IgD-negative memory B cell (primary cell): ENCODE results near the gene KCNH2. TPM values are rescaled to one million over a fixed set of nuclear protein-coding genes. Genes with fewer than 3 reads are reported as not detected.

Experiments used
- H3K27ac Mint-ChIP-seq, 3 donors: one replicate each; pipeline ENCODE4 v1.8.0; 2020 to 2022; ENCODE audit warnings: mild to moderate bottlenecking in 3 of 3, mixed read lengths in 3 of 3, moderate library complexity in 1 of 3
- H3K27me3 Mint-ChIP-seq: one replicate; pipeline ENCODE4 v1.8.0; 2021; ENCODE audit warnings: mixed read lengths
- H3K36me3 Mint-ChIP-seq: one replicate; pipeline ENCODE4 v1.8.0; 2020; ENCODE audit warnings: mild to moderate bottlenecking, mixed read lengths
- H3K4me1 Mint-ChIP-seq, 3 donors: one replicate each; pipeline ENCODE4 v1.8.0; 2020 to 2022; ENCODE audit warnings: mixed read lengths in 3 of 3, mild to moderate bottlenecking in 1 of 3
- H3K4me3 Mint-ChIP-seq, 4 donors: one replicate each; pipeline ENCODE4 v1.8.0; 2020 to 2022; ENCODE audit warnings: mild to moderate bottlenecking in 4 of 4, mixed read lengths in 4 of 4, moderate library complexity in 3 of 4
- H3K9me3 Mint-ChIP-seq, 3 donors: one replicate each; pipeline ENCODE4 v1.8.0; 2020 to 2021; ENCODE audit warnings: mixed read lengths in 3 of 3, mild to moderate bottlenecking in 1 of 3
- polyA plus RNA-seq: library from polyadenylated mRNA; unstranded; fragments of 300-500 nt; fragmentation: Illumina TruSeq; gene quantifications from one replicate; pipeline ENCODE4 v1.2.3, GENCODE V29; 2021

The KCNH2 gene
- polyA plus RNA-seq, 1 donor from 2014 or later: 2.5 TPM

DNA sequence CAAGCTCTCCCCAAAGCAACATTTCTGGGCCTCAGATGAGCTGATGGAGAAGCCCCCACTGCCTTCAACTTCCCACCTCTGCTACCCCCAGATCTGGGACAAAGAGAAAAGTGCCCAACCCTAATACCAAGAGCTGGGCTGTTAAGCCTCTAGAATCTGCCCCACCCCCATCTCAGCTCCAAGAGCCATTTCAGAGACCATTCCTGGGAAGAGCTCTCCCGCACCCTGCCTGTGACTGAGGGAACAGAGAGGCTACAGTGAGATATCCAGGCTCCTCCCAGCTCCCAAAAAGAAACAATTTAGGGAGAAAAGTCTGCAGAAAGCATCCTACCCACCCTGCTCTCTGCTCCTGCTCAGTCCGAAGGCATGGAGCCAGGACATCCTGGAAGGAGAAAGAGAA is 2.5 kb upstream of the KCNH2 start:
- H3K27me3 Mint-ChIP-seq: peaks cover 40% of the 10 kb centered on the region
- peaks cover 0 to 1% (median 0%) of the 10 kb centered on the region in 3 donors for H3K9me3 Mint-ChIP-seq
- H3K27ac Mint-ChIP-seq: no peak overlapping the region
- peaks cover 7 to 11% (median 10%) of the 10 kb centered on the region in 3 donors for H3K4me1 Mint-ChIP-seq
- H3K36me3 Mint-ChIP-seq: no peaks in the 10 kb centered on the region
- no peak overlapping the region for H3K4me3 Mint-ChIP-seq

DNA sequence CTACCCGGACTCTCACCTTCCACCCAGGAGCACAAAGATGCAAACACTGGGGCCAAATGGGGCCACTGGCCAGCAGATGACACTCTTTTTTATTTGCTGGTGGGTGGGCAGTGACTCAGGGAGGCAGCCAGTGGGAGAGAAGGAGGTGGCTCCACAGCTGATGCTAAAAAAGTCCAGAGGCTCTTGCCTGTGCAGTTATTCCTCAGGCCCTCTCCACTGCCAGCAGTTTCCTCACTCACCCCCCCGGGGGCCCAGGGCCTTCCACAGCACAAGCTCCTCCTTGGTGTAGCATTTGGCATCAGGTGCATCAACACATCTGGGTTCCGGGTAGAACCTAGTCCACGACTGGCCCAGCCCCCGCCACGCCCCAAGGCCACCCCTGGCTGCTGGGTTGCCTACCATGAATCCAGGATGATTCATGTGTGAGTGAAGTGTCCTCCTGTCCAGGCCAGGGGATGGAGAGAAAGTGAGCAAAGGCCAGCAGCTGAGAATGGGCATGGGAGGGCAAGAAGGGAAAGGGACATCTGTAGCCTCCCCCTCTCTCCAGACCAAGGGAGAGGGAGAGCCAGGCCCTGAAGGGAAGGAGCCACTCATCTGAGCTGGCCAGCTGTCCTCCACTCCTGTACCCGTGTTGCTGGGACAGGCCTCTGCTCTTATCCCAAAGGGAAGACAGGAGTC is 1.7 kb upstream of the KCNH2 start:
- Mint-ChIP-seq H3K4me1 (peaks cover 8 to 13% (median 10%) of the 10 kb centered on the region in 3 donors), H3K27me3 (peaks cover 42% of the 10 kb centered on the region), H3K36me3 (no peaks in the 10 kb centered on the region), H3K9me3 (peaks cover 0 to 1% (median 0%) of the 10 kb centered on the region in 3 donors), H3K4me3 (peak overlapping the region in 2 of 4 donors; percentile 55 to 75), H3K27ac (peak overlapping the region in 1 of 3 donors; percentile 39)

DNA sequence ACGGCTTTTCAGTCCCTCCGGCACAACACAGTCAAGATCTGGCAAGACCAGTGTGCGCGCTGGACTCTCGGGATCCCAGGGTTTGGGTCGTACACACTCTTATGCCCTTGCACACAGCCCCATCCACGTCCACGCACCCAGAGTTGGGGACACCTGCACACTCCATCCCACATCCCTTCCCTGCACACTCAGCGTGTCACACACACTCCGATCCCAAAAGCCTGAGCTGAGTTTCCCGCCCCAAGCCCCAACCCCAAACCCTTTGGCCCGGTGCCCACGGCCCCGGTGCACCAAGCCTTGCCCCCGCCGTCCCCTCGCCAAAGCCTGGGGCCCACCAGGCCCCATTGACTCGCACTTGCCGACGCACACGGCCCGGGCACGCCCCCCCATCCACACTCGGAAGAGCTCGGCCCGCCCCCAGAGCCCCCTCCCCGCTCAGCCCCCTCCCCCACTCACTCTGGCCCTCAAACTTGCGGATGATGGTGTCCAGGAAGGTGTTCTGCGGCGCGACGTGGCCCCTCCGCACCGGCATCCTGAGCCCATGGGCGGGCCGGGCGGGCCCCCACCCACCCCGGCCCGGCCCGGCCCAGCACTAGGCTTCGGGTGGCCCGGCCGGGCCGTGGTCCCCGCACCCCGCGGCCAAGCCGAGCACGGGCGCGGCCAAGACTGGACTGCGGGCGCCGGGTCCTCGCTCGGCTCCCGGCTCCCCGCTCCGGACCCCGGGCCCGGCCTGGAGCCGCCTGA is 567 bp downstream of the KCNH2 start:
- Mint-ChIP-seq H3K27ac (peak overlapping the region in 2 of 3 donors; percentile 31 to 55), H3K4me3 (peak overlapping the region; percentile 75 to 88 (median 81)), H3K4me1 (peaks cover 16 to 28% (median 26%) of the 10 kb centered on the region in 3 donors), H3K9me3 (peaks cover 0 to 1% (median 0%) of the 10 kb centered on the region in 3 donors), H3K27me3 (peaks cover 35% of the 10 kb centered on the region), H3K36me3 (no peaks in the 10 kb centered on the region)

DNA sequence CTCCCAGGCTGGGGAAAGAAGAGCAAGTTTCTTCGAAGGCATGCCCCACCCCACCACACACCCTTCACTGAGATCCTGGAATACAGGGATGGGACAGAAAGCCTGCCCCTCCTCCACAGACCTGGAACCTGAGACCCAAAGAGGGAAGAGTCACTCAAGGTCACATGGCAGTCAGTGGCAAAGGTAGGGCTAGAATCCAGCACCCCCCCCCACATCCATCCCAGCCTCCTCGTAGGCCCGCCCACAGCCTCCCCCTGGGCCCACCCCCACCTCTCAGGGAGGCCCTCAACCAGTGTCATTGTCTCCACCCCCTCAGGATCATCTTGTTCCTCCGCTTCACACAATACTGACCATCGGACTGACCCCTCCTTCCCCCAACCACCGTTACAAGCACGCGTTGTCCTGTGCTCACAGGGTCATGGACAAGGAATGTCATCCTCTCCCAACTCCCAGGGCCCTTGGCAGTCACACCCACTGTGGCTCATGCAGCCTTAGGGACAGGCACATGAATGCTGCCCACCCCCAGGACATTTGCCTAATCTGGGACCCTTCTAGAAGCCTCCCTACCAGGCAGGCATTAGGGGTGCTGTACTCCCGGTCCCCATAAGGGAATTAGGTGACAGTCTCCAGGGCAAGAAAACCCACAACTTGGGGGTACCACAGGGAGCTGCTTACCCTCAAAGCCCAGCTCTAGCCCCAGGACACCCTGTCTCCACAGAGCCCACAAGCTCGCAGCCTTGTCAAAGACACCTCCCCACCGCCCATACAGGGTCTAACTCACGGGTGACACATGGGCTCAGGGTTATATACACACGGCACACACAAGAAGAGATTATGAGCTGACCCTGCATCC is 1.4 kb downstream of the KCNH2 start:
- Mint-ChIP-seq H3K27ac (peak overlapping the region; percentile 31 to 62 (median 55)), H3K9me3 (peaks cover 0 to 1% (median 0%) of the 10 kb centered on the region in 3 donors), H3K36me3 (no peaks in the 10 kb centered on the region), H3K27me3 (peaks cover 33% of the 10 kb centered on the region), H3K4me3 (peak overlapping the region; percentile 75 to 88 (median 81)), H3K4me1 (peaks cover 16 to 28% (median 26%) of the 10 kb centered on the region in 3 donors)

DNA sequence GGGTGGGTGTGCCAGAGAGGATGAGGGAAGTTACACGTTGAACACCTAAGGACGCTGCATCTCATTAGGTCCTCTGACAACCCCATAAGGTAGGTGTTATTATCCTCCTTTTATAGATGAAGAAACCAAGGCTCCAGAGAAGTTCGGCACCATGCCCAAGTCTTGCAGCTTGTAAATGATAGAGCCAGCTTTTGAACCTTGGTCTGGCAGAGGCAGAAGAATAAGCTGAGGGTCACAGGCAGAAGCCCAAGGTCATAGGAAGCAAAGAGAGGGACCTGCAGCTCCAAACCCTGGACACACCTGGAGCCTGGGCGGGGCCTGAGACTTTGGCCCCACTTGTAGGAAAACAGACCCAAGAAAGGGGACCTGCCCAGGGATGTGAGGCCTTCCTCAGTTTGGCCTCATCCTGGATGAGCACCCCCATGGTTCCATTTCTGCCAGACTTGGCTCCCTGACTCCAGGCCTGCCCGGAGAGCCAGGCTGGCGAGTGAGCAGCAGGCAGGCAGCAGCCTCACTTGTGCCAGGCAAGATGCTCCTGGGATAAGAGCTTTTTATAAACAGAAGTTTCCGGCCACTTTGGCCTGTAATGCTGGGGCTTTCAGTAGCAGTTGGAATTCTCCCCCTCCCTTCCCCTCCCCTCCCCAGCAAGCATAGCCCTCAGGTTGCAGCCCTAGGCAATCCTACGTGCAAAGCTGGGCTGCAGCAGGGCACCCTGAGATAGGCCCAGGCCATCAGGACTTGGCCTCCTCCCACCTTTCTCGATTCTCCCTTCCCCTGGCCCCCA is 2.4 kb downstream of the KCNH2 start:
- H3K4me3 Mint-ChIP-seq: peak overlapping the region; percentile 74 to 92 (median 89)
- peak overlapping the region in 2 of 3 donors; percentile 67 to 87 for H3K27ac Mint-ChIP-seq

DNA sequence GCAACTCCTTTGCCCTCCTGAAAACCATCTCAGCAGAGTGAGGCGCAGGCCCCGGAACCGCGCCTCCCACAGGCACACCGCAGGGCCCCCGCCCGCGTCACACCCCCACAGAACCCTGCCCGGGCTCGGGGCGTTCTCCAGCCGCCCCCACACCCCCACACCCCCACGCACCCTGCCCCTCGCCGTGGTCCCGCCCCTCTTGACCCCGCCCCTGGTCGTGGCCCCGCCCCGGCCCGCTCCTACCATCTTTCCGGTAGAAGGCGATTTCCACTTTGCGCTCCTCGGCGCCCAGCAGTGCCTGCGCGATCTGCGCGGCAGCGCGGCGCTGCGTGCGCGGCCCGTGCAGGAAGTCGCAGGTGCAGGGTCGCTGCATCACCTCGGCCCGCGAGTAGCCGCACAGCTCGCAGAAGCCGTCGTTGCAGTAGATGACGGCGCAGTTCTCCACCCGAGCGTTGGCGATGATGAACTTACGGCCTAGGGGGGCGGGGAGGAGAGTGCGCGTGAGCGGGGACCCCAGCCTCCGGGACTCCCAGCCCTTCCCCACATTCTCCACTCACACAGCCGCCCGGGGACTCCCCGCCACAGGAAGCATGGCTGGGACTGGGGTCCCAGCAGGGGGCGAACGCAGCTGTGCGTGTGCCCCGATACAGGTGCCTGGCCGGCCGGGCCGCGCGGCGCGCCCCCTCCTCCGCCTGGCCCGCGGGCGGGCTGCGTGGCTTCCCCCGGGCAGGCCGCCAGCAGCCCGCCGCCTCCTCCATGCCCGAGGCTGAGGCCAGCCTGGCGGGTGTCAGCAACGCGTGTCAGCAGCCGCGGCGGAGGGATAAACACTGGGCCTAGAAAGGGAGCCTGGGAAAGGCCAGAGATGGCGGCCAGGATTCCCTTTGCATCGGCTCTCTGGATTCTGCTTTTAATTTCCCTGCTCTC is 3.4 kb downstream of the KCNH2 start:
- peaks cover 21% of the 10 kb centered on the region for H3K27me3 Mint-ChIP-seq
- H3K27ac Mint-ChIP-seq: peak overlapping the region; percentile 87 to 96 (median 87)
- peaks cover 0 to 1% (median 0%) of the 10 kb centered on the region in 3 donors for H3K9me3 Mint-ChIP-seq
- no peaks in the 10 kb centered on the region for H3K36me3 Mint-ChIP-seq
- peak overlapping the region; percentile 86 to 96 (median 92) for H3K4me3 Mint-ChIP-seq
- H3K4me1 Mint-ChIP-seq: peaks cover 16 to 29% (median 28%) of the 10 kb centered on the region in 3 donors

More for the DNA sequence above, 2.4 kb downstream of the KCNH2 start:
- Mint-ChIP-seq H3K27me3 (peaks cover 24% of the 10 kb centered on the region), H3K36me3 (no peaks in the 10 kb centered on the region), H3K4me1 (peaks cover 16 to 29% (median 28%) of the 10 kb centered on the region in 3 donors), H3K9me3 (peaks cover 0 to 1% (median 0%) of the 10 kb centered on the region in 3 donors)

DNA sequence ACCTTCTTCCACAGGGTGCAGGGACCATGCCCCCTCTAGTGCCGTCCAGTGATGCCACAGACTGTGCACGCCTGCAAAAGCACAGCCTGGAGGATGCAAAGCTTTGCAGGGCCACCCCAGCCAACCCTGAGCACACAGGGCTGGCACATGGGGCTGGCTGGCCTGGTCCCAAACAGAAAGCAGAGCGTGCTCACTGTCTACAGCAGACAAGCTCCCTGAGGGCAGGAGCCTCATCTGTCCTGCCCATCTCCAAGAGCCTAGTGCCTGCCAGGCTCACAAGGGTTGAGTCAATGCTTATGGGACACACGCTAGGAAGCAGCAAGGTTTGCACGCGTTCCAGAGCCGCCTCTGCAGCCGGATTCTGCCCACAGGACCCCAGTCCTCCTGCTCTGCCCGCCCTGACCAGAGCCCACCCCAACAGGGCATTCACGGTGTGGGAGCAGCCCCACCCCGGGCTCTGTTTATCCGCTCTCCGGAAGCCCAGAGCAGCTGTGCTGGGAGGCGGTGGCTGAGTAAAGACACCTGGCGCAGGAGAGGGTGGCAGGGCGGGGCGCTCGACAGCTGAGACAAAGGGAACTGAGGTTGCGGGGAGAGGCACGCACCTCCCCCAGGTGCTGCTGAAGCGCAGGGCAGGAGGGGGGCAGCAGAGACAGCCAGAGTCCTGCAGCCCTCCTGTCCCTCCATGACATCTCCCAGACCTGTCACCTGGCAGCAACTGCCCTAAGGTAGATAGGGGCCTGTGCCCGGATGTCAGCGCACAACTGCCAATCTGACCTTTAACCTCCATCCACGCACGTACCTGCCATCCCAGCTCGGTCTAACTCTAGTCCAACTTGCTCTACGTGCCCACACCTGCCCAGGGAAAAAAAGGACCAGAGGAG is 4.3 kb downstream of the KCNH2 start:
- Mint-ChIP-seq H3K4me1 (peaks cover 15 to 29% (median 27%) of the 10 kb centered on the region in 3 donors), H3K27ac (peak overlapping the region; percentile 87 to 96 (median 87)), H3K9me3 (peaks cover 0 to 1% (median 0%) of the 10 kb centered on the region in 3 donors), H3K4me3 (peak overlapping the region; percentile 86 to 96 (median 92)), H3K36me3 (no peaks in the 10 kb centered on the region), H3K27me3 (peaks cover 17% of the 10 kb centered on the region)

DNA sequence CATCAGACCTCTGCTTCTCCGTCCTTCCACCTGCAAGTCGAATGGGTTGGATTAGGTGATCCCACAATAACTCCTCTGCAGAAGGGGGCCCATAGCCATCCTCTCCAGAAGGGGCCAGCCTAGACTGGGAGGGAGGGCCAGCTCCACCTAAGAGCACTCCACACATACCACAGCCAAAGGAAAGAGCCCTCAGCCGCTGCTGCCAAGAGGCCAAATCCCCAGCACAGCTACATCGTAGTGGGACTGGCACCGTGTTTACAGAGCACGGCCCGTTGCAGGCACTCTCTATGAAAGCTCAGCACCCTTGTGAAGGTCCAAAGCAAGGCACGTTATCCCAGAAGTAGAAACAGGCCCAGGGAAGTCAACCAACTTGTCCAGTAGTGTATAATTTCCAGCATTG is 5.4 kb downstream of the KCNH2 start:
- Mint-ChIP-seq H3K27ac (peak overlapping the region in 1 of 3 donors; percentile 87), H3K4me3 (peak overlapping the region in 3 of 4 donors; percentile 28 to 88 (median 38)), H3K27me3 (peaks cover 14% of the 10 kb centered on the region), H3K4me1 (peaks cover 13 to 30% (median 23%) of the 10 kb centered on the region in 3 donors), H3K36me3 (peaks cover 2% of the 10 kb centered on the region), H3K9me3 (peaks cover 0 to 1% (median 0%) of the 10 kb centered on the region in 3 donors)

DNA sequence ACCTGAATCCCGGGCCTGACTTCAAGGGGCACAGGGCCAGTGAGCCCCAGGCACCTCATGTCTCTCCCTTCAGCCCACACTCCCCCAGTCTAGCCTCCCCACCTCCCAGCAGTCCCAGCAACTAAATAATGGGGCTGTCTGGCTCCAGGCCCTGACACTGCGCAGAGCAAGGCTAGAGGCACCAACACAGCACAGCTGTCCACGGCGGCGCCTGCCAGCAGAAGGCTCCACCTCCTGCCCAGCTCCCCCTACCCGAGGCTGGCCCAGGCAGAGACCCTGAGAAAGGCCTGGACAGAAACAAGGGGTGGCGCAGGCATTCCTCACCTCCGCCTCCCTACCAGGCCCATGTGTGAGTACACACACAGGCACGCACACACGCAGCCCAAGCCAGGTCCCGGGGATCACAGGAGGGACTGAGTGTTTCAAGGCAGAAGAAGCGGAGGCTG is 6.1 kb downstream of the KCNH2 start:
- peaks cover 13 to 27% (median 23%) of the 10 kb centered on the region in 3 donors for H3K4me1 Mint-ChIP-seq
- peaks cover 0 to 1% (median 0%) of the 10 kb centered on the region in 3 donors for H3K9me3 Mint-ChIP-seq
- peaks cover 2% of the 10 kb centered on the region for H3K36me3 Mint-ChIP-seq
- H3K4me3 Mint-ChIP-seq: peak overlapping the region in 1 of 4 donors; percentile 88
- peaks cover 10% of the 10 kb centered on the region for H3K27me3 Mint-ChIP-seq
- H3K27ac Mint-ChIP-seq: peak overlapping the region in 1 of 3 donors; percentile 87

DNA sequence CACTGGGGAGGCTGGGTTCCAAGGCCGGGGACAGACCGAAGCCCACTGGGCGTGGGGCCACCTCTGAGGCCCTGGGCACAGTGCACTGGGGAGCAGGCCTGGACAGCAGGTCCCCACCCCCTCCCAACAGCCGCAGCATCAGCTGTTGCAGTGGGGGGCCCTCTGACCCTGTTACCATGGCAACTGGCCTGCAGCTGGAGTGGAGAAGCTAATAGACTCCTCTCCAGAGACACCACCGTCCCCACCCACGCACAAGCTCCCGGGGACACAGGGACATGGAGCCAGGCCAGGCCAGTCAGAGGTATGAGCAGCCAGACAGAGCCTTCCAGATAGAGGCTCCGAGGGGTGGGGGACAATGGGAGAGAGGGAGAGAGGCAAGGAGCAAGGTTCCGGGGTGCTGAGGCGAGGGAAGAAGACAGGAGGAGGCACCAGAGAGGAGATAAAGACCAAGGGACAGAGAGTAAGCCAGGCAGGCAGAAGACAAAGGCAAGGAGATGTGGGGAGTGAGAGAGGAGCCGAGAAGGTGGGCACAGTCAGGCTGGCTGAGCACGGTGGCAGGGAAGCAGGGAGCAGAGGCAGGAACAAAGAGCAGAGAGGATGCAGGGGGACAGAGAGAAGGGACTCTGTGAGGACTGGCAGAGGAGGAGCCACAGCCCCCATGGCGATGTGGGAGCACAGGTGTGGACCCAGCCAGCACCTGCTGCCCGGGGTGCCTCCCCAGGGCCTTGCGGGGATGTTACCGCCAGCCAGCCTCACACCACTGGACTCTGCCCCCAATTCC is 6.7 kb downstream of the KCNH2 start:
- Mint-ChIP-seq H3K36me3 (peaks cover 2% of the 10 kb centered on the region), H3K4me1 (peaks cover 11 to 23% (median 23%) of the 10 kb centered on the region in 3 donors), H3K27me3 (peaks cover 6% of the 10 kb centered on the region), H3K4me3 (no peak overlapping the region), H3K27ac (peak overlapping the region in 2 of 3 donors; percentile 44 to 67), H3K9me3 (peaks cover 0 to 1% (median 0%) of the 10 kb centered on the region in 3 donors)

DNA sequence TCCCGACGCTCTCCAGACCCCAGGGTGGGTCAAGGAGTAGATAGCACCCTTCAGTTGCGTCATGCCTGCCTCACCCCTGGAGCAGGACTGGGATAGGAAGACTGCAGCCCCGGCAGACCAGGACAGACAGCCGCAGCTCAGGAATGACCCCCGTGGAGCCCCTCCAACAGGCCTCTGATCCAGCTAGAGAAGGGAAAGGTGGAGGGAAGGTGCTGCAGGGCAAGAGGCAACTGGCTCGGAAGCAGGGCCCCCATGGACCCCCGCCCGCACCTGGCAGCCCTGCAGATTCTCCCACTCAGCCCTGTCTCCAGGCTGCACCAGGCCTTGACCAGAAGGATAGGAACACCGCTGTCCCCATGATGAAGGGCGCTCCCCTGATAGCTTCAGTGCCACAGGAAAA is 7.7 kb downstream of the KCNH2 start:
- Mint-ChIP-seq H3K27ac (no peak overlapping the region), H3K36me3 (peaks cover 2% of the 10 kb centered on the region), H3K27me3 (no peaks in the 10 kb centered on the region), H3K4me1 (peaks cover 11 to 23% (median 20%) of the 10 kb centered on the region in 3 donors), H3K4me3 (no peak overlapping the region), H3K9me3 (no peaks in the 10 kb centered on the region)
